Subcutaneous adipose tissue (tissue), 4 donors: ENCODE results near the gene RNF11. TPM values are rescaled to one million over a fixed set of nuclear protein-coding genes. Genes with fewer than 3 reads are reported as not detected.

Experiments
- CTCF ChIP-seq: fragments of 450-650 bp; IDR thresholded peaks from one replicate; pipeline ENCODE4 v1.5.1; 2016; ENCODE audit warnings: low read depth, mild to moderate bottlenecking, control low read depth, antibody characterized with exemption, moderate library complexity
- total RNA-seq, 4 donors: library from RNA; depleted of rRNA; stranded (reverse); fragments of >200 nt; gene quantifications; one replicate each; pipeline ENCODE4 v1.1.0, GENCODE V29; 2016

Gene RNF11
- total RNA-seq, 4 donors from 2014 or later: 77.9 to 138 (median 112) TPM

GRCh38 chr1:51299981-51300670 lies 64.1 kb downstream of the RNF11 start:
- TF ChIP-seq CTCF: no peak

GRCh38 chr1:51301152-51301843 lies 65.2 kb downstream of the RNF11 start:
- no peak for TF ChIP-seq CTCF

GRCh38 chr1:51301844-51302162 lies 65.7 kb downstream of the RNF11 start:
- no peak for TF ChIP-seq CTCF

GRCh38 chr1:51302270-51302669 lies 66.2 kb downstream of the RNF11 start:
- no peak for TF ChIP-seq CTCF

GRCh38 chr1:51302746-51303145 lies 66.7 kb downstream of the RNF11 start:
- no peak for TF ChIP-seq CTCF

GRCh38 chr1:51303315-51303714 lies 67.2 kb downstream of the RNF11 start:
- TF ChIP-seq CTCF: no peak

GRCh38 chr1:51303751-51304251 lies 67.7 kb downstream of the RNF11 start:
- TF ChIP-seq CTCF: no peak
